ENCODE data around the gene IGF2BP3.

Gene IGF2BP3

GRCh38 chr7:23336086-23336485, 134.2 kb downstream of the IGF2BP3 start:
- ChIA-PET CTCF (interaction anchor here (0.6 to 1.6 kb wide), 4 partner anchors 11 to 94 kb away, joined by 3 to 11 read pairs (median 4); no protein-coding TSS in a partner anchor), POLR2A (no interaction called here)
- H3K4me3 ChIP-seq (ENCODE audit: low read depth, low read length), result no peak overlapping the region
- no peaks in the 10 kb centered on the region; the same call in 1 of the 2 replicates for H3K9me3 ChIP-seq (ENCODE audit: control insufficient read depth, insufficient read depth, low read depth, low read length)
- no peak overlapping the region for H3K27ac ChIP-seq (ENCODE audit: extremely low read depth, low read depth, low read length)
- TF ChIP-seq ZBTB26 (tag by site-specific recombination; optimal IDR thresholded peaks at IDR 0.05) (no peak), ZNF776 (tag by site-specific recombination; IDR thresholded peaks at IDR 0.05; ENCODE audit: borderline replicate concordance) (no peak), ZNF544 (tag by site-specific recombination; IDR thresholded peaks at IDR 0.05) (no peak), HOXA7 (CRISPR knock-in tag; IDR thresholded peaks at IDR 0.05; ENCODE audit: borderline replicate concordance) (no peak), ZNF24 (tag by site-specific recombination; IDR thresholded peaks at IDR 0.05) (no peak), RBAK (tag by site-specific recombination; IDR thresholded peaks at IDR 0.05) (no peak), ZNF350 (tag by site-specific recombination; IDR thresholded peaks at IDR 0.05) (no peak), ZNF23 (tag by site-specific recombination; IDR thresholded peaks at IDR 0.05; ENCODE audit: borderline replicate concordance) (no peak), ZBTB11 (tag by site-specific recombination; conservative IDR thresholded peaks at IDR 0.05; ENCODE audit: low read depth) (no peak), BCL11A (tag by site-specific recombination; IDR thresholded peaks at IDR 0.05; ENCODE audit: low read depth) (no peak), ZNF561 (tag by site-specific recombination; IDR thresholded peaks at IDR 0.05; ENCODE audit: borderline replicate concordance) (no peak), ZBTB7A (tag by site-specific recombination; IDR thresholded peaks at IDR 0.05; ENCODE audit: low read depth) (no peak), ZNF707 (tag by site-specific recombination; IDR thresholded peaks at IDR 0.05) (no peak)
- H3K36me3 ChIP-seq (ENCODE audit: control insufficient read depth in 2 of 2, insufficient read depth in 1 of 2, low read length in 2 of 2), result peaks cover 29 to 66% of the 10 kb centered on the region in 2 experiments
- H3K4me1 ChIP-seq (ENCODE audit: control insufficient read depth, insufficient read depth, low read length), result peaks cover 36% of the 10 kb centered on the region

- ChIA-PET CTCF (interaction anchor here (0.6 to 1.6 kb wide), 3 partner anchors 11 to 95 kb away, joined by 3 to 11 read pairs (median 4); no protein-coding TSS in a partner anchor), POLR2A (interaction anchor here (0.7 kb wide), 1 partner anchor 18 kb away, joined by 4 read pairs; no protein-coding TSS in a partner anchor)
- peaks cover 29 to 64% of the 10 kb centered on the region in 2 experiments for H3K36me3 ChIP-seq (ENCODE audit: control insufficient read depth in 2 of 2, insufficient read depth in 1 of 2, low read length in 2 of 2)
- no peak overlapping the region for H3K4me3 ChIP-seq (ENCODE audit: low read depth, low read length)
- H3K9me3 ChIP-seq (ENCODE audit: control insufficient read depth, insufficient read depth, low read depth, low read length), result no peaks in the 10 kb centered on the region; the same call in 1 of the 2 replicates
- peaks cover 36% of the 10 kb centered on the region for H3K4me1 ChIP-seq (ENCODE audit: control insufficient read depth, insufficient read depth, low read length)
- peak overlapping the region; percentile 64 for H3K27ac ChIP-seq (ENCODE audit: extremely low read depth, low read depth, low read length)
- no peak for TF ChIP-seq ZNF221 (tag by site-specific recombination; IDR thresholded peaks at IDR 0.05; ENCODE audit: borderline replicate concordance)
- no peak for TF ChIP-seq ZEB2 (tag by site-specific recombination; IDR thresholded peaks at IDR 0.05)
- no peak for TF ChIP-seq ZNF626 (tag by site-specific recombination; IDR thresholded peaks at IDR 0.05)
- TF ChIP-seq ZNF394 (tag by site-specific recombination; IDR thresholded peaks at IDR 0.05; ENCODE audit: borderline replicate concordance), result no peak
Observed at GRCh38 chr7:23335621-23336020, 134.7 kb downstream of the IGF2BP3 start.

- Histone ChIP-seq H3K36me3 (ENCODE audit: control insufficient read depth in 2 of 2, insufficient read depth in 1 of 2, low read length in 2 of 2) (peaks cover 29 to 59% of the 10 kb centered on the region in 2 experiments), H3K4me3 (ENCODE audit: low read depth, low read length) (no peak overlapping the region), H3K4me1 (ENCODE audit: control insufficient read depth, insufficient read depth, low read length) (peaks cover 36% of the 10 kb centered on the region), H3K9me3 (ENCODE audit: control insufficient read depth, insufficient read depth, low read depth, low read length) (no peaks in the 10 kb centered on the region; the same call in 1 of the 2 replicates), H3K27ac (ENCODE audit: extremely low read depth, low read depth, low read length) (peak overlapping the region; percentile 64)
- POLR2A ChIA-PET, result interaction anchor here (0.6 to 1.4 kb wide), 4 partner anchors 19 to 140 kb away, joined by 3 to 5 read pairs (median 4); partner anchors contain the start of gene MALSU1
- CTCF ChIA-PET, result no interaction called here
- TF ChIP-seq GLI4 (tag by site-specific recombination; IDR thresholded peaks at IDR 0.05), result no peak
- TF ChIP-seq ZNF362 (tag by site-specific recombination; IDR thresholded peaks at IDR 0.05), result 0 out of 2 replicates have a peak, but pooled peaks have one; percentile 10
- TF ChIP-seq ZNF830 (tag by site-specific recombination; IDR thresholded peaks at IDR 0.05; ENCODE audit: low read depth), result no peak
Observed at GRCh38 chr7:23335136-23335535, 135.2 kb downstream of the IGF2BP3 start.

Measured in HEK293 (cell line).